Forelimb muscle (tissue), 1 donor: ENCODE data around the gene EEF2K. TPM values are rescaled to one million over a fixed set of nuclear protein-coding genes. Genes with fewer than 3 reads are reported as not detected.
A peak's percentile ranks its signal among the peaks of the same experiment; 100 is the strongest.
"Not testable (repeated sequence)": the region's sequence is repeated elsewhere in the genome, so short reads cannot be mapped to it uniquely, and the experiment has no call there.

ENCODE experiments used
- DNase-seq: peaks from one replicate; pipeline ENCODE4 v3.0.0-alpha.2; 2013; ENCODE audit warnings: low read depth
- polyA plus RNA-seq: library from polyadenylated mRNA; unstranded; fragments of 120-200 nt; gene quantifications from one replicate; pipeline ENCODE4 v1.2.1, GENCODE V29; 2013; ENCODE audit not compliant: insufficient read length

Gene EEF2K
- polyA plus RNA-seq, 1 donor = 54.0 TPM

- no peak for DNase-seq
These were observed 16.5 kb upstream of the EEF2K start for GRCh38 chr16:22189473-22190080.

DNA sequence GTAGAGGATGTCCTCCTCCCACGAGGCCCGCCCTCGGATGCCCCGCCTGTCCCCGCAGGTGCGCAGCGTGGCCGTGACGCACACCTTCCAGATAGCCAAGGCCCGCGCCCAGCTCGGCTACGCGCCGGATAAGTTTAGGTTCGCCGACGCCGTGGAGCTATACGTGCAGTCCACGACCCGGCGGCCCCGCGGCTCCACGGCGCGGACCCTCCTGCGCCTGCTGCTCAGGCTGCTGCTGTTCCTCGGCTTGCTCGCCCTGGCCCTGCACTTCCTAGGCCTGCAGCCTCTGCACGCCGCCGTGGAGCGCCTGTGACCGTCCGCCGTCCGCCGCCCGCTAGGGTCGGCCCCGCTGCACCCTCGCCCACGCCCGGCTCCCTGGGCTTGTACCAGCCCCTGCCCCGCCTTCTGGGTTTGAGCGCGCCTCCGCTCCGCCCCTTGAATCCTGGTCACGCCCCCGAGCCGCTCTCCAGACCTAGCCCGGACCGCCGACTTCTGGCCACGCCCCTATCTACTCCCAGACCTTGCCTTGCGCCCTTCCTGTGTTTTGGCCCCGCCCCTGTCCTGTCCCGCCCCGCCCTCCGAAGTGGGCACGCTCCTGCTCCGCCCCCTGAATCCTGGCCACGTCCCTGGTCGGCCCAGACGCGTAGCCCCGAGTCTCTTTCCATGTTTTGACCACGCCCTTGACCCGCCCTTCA lies 15.8 kb upstream of the EEF2K start:
- peak; percentile 94 for DNase-seq

GRCh38 chr16:22190776-22191531 lies 15.1 kb upstream of the EEF2K start:
- DNase-seq = peak; percentile 94

DNA sequence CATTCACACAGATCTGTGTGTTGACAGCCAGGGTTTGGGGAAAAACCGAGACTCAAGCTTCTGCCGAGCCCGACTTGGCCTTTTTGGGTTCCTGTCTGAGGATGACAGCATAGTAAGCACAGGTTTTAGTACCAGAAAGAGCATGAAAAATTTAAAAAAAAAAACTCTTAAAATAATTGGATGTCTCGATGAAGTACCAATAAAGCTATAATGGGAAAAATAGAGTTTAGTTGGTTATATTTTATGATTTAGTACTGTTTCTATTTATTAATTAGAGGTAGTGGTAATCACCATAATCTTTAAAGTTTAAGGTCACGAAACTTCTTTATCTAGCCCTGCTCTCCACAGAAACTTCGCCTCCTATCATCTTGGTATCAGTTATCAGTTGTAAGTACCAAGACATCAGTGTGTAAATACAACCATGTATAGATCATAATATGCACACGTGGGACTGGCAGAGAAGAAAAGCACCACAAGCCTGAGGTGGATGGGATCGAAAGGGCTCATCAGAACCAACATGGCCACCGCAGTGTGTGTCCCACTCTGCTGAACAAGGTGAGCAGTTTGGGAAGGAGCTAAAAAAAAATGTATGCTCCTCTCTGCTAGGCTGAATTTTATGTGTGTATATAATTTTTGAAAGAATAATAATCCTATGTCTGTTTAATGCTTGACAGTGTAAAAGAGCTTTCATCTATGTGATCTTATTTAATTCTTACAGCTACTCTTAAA lies 14.4 kb upstream of the EEF2K start:
- DNase-seq = no peak

DNA sequence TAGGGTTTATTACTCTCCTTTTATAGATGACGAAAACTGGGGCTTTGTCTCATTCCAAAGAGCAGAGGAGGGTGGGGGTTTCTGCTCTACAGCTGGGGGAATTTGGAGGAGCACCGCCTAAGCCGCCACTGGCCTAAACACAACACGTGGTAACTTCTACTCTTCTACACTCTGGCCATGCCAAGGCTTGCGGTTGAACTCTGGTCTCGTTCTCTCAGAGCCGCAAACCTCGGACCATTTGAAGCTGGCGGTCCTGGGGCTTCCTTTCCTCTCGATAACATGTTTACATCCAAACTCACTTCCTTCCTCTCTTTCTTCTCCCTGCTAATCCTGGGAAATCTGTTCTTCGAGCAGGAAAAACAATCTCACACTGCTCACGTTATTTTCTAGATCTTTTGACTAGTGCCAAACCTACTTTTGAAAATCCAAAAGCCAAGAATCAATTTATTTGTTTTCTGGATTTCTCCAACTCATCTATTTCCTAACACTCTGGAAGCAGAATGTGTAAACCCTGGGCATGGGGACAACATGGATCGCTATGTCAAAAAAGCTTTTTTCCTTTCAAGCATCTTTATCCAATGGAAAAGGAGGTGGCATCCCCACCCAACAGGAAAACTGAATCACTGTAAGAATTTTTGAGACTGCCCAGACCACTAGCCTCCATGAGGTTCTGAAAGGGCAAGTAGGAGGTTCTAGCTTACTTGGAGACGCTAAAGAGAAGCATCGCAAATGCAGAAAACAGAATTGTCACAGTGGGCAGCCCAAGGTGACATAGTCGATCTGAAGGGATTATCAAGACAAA lies 13.6 kb upstream of the EEF2K start:
- DNase-seq = peak; percentile 86

DNA sequence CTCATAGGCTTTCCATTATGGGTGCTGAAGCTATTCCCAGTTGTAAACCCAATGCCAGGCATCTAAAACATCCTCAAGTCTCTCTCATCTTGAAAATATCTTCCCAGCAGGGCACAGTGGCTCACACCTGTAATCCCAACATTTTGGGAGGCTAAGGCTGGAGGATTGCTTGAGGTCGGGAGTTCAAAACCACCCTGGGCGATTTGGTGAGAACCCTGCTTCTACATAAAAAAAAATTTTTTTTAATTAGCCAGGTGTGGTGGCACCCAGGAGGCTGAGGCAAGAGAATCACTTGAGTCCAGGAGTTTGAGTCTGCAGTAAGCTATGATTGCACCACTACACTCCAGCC lies 13.0 kb upstream of the EEF2K start:
- no peak for DNase-seq

DNA sequence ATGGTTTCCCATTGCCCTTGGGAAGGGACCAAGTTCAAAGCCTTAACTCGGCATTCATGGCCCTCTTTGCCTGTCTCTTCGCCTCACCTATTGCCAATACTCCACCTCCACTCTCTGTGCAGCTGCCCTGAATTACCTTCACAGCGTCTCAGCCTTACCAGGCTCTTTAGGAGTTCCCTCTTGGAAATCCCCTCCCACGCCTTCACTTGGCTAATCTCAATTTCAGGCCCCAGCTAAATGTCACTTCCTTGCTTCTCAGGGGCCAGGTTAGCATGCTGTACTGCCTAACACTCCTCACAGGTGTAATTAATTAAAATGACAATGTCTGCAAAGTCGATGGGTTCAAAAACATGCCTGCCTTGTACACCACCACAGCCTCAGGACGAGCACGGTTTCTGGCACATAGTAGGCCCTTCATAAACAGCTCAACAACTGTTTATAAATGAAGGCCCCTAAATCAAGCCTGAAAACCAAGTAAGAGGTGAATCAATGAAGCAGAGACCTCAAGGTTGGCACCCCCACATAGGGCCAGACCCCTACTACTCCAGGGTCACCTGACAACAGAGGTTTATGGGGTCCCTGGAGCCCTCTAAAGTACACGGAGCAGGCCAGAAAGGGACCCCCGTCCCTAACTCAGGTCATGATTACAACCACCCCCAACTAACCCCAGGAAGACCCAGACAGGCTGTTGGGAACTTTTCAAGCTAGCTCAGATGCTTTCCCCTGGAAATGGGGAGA lies 11.2 kb upstream of the EEF2K start:
- no peak for DNase-seq

DNA sequence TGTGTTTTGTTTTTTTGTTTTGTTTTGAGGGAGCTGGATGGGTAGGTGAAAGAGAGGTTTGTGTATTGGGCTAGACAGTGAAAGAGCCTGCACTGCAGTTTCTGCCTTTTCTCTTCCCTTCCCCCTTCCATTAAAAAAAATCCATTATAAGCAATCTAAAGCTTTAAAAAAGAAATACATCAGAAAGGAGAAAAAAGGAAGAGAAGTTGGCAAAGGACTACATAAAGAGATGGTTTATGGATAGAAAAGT lies 10.7 kb upstream of the EEF2K start:
- DNase-seq = no peak

DNA sequence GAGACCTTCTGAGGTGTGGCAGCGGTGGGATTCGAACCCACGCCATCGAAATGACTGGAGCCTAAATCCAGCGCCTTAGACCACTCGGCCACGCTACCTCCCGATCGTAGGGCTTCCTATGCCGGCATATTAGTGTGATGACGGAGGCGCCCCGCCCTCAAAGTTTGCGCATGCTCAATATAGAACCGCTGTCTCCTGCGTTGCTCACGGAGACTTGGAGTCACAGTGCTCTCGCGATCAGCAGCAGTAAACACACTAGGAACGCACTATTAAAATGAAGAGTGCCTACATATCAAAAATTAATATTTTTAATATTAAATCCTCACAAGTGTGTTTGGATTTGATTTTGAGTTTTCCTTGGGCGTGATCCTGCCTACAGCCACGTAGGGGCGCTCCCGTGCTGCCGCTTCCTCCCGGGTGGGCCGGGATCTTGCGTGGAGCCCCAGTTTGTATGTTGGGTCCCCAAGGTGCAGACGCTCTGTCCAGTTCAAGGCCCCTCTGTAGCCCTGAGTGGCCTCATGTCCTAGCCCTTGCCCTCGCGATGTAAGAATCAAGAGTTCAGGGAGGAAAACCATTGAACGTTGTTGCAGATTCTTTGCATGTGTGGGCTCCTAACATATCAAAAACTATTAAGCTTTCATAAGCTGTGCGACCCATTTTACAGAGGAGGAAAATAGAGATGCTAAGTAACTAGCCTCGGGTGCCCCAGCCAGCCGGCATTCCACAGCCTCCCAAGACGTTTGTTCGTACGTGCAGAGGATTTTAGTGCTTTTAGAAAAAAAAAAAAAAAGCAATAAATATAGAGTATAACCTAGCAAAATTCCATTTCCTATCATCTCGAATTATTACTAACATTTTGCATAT lies 10.2 kb upstream of the EEF2K start:
- DNase-seq = peak; percentile 80

- DNase-seq = not testable (repeated sequence)
These were observed 9.4 kb upstream of the EEF2K start for GRCh38 chr16:22196559-22197168.

DNA sequence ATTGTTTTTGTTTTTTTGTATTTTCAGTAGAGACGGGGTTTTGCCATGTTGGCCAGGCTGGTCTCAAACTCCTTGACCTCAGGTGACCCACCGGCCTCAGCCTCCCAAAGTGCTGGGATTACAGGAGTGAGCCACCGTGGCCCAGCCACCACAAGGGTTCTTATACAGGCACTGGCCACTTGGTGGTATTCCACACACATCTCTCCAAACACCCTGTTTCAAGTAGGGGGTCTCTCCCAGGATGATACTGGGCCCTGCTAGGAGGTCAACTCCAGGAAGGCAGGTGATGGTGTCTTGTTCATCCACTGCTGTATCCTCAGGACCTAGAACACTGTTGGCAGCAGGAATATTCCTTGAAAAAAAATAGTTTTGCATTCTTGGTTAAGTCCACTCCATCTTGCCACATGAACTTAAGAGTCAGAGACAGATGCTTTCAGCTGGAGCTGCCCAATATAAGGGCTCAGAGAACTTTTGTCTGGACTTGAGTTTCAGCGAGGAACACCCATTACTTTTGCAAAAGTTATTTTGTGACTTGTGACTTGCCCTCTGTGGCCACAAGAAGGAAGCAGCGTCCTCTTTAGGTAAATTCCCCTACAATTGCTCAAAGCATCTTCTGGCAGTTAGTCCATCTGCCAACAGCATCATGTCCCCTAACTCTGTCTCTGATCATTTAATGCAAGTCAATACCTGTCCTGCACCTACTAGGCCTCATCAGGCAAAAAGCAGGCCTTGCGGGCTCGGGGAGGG lies 7.4 kb upstream of the EEF2K start:
- no peak for DNase-seq

DNA sequence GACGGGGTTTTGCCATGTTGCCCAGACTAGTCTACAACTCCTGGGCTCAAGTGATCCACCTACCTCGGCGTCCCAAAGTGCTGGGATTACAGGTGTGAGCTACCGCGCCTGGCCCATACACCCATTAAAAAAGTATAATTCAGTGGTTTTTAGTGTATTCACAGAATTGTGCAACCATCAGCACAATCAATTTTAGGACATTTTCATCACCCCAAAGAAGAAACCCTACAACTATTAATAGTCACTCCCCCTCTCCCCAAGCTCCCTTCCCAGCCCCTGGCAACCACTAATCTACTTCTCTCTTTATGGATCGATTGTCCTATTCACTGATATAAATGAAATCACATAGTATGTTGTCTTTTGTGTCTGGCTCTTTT lies 3.8 kb upstream of the EEF2K start:
- DNase-seq = no peak

GRCh38 chr16:22203091-22203490 lies 3.0 kb upstream of the EEF2K start:
- no peak for DNase-seq

GRCh38 chr16:22204091-22204655 lies 1.9 kb upstream of the EEF2K start:
- no peak for DNase-seq

DNA sequence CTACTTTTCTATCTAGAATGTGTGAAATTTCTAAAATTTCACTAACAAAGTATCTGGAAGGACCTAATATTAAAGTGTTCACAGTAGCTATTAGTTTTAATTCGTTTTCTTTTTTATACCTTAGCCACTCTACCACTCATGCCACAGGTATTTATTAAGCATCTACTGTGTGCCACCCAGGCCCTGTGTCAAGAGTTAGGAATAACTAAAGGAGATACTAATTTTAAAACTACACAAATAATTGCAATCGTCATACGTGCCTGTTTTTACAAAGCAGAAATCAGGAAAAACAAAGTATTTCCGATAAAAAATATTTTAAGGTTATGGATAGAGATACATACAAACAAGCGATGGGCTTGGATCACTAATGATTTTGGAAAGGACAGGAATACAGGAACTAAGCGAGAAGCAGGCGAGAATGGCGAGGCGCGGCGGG lies 483 bp upstream of the EEF2K start:
- DNase-seq = no peak

GRCh38 chr16:22206842-22207714 lies 1.0 kb downstream of the EEF2K start:
- no peak for DNase-seq

DNA sequence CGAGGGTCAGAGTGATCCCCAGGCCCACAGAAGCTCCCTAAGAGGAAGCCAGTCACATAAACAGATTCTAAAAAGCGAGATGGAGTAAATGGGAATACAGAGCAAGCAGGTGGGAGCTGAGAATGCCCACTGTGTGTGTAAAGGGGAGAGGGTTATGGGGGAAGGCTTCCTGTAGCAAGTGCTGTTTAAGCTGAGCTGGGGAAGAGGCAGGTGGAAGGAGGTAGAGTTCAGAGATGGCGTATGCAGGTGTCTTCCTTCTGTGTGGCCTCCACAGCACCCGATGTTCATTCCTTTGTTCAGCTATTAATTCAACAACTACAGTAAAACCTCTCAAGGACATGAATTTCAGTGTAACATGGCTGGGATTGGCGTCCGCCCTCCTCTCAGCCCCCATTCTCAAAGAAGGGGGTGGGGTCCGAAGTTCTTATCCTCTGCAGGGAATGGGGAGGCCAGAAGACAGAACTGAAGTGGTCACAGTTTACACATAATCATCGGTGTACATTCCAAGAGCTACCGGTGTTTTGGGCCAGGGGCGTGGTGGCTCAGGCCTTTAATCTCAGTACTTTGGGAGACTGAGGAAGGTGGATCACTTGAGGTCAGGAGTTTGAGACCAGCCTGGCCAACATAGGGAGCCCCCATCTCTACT lies 1.8 kb downstream of the EEF2K start:
- no peak for DNase-seq
